DMS79 treated with DMSO at 0.1 percent for 48 hours (cell line): ENCODE measurements around the gene TMEM239.
"Not testable (repeated sequence)": the region's sequence is repeated elsewhere in the genome, so short reads cannot be mapped to it uniquely, and the experiment has no call there.

ENCODE experiments used
- DNase-seq: peaks from one replicate; lab custom pipeline; 2025; lab: John Stamatoyannopoulos, UW

Gene TMEM239

DNA sequence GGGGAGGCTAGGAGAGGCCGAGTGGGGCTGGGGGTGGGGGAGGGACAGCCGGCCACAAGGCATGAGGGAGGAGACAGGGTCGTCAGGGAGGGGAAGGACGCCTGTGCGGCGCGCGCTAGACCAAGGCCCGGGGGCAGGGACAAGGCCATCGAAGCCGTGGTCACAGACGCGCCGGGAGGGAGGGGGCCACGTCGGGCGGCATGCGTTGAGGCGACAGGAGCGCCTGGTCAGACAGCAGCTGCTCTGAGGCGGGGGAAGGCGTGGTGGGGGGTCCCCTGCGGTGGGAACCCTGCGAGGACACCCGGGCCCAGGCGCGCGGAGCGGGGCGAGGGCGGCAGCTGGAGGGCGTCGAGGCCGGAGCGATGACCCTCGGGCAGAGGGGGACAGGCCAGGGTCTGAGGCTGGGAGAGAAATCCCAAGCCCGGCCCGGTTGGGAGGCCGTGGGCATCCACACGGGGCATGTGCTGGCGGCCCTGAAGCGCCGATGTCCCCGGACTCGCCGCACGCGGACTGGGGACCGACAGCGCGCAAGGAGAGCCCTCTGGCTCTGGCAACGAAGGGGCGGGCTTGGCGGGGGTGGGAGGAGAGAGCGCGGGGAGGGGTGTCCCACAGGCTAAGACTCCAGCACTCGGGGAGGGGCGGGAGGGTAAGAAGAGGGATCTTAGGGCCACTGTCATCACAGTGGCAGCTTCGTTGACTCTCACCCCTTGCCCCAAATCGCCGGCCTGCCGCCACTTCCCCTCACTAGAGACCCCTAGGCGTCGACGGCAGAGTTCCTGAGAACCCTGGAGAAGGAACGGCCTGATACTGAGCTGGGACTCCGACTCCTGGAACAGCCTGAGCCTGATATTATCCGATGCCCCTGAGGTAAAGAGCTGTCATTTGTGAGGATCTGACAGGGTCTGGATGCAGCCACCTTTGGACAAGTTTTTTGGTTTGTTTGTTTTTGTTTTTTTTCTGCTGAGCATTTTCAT is 5.0 kb downstream of the TMEM239 start:
- no peak for DNase-seq

DNA sequence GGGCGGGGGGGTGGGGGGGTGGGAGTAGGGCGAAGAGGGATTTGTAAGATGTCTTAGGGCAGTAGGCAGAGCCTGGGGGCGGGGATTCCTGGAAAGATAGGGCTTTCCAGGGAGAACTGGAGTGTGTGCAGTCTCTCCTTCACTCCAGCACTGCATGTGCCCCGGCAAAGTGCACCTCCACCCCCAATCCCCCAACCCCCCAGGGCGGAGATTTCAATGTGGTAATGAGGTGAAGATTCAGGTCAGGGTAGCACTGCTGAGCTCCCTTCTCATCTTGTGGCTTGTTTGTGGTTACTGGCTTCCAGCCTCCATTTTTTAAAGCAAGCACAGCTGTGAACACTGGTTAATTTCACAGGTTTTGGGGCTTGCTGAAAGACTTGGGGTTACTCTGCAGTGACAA is 5.9 kb downstream of the TMEM239 start:
- DNase-seq, result no peak

DNA sequence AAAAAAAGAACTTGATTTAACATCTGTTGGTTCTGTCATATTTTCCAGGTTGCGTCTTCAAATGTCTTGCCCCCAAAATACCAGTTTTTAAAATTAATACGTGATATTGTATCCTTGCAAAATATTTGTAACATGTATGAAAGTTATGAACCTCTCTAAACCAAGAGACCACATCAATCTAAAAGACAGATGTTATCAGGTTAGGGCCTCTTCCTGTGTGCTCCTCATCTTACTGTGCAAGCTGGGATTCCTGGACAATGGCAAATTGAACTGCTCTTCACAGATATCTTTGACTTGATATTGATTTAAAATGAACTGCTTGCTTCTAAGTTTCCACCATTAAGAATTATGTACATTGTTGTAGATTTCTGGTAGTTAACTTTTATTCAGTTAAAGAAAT is 9.6 kb downstream of the TMEM239 start:
- DNase-seq, result no peak

DNA sequence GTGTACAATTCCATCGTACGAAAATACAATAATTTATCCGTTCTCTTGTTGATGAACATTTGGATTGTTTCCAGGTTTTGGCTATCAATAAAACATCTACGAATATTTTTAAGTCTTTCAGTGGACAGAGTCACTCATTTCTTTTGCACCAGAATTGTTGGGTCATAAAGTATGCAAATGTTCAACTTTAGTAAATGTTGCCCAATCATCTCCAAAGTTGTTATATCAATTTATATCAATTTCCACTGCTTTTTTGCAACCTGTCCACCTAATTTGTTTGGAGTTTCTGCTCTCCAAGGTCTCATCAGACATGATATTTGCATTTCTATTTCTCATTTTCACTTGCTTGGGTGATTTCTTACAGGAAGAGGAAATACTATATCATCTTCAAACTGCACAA is 10.5 kb downstream of the TMEM239 start:
- no peak for DNase-seq

DNA sequence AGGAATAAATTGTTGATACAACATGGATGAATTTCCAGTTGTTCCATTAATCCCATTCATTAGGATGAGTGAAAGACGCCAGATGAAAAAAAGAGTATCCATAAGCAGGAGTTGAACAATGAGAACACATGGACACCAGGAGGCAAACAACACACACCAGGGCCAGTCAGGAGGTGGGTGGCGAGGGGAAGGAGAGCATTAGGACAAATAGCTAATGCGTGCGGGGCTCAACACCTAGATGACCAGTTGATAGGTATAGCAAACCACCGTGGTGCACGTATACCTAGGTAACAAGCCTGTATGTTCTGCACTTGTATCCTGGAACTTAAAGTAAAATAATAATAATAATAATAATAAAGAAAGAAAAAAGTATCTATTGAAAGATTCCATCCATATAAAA is 13.2 kb downstream of the TMEM239 start:
- no peak for DNase-seq

DNA sequence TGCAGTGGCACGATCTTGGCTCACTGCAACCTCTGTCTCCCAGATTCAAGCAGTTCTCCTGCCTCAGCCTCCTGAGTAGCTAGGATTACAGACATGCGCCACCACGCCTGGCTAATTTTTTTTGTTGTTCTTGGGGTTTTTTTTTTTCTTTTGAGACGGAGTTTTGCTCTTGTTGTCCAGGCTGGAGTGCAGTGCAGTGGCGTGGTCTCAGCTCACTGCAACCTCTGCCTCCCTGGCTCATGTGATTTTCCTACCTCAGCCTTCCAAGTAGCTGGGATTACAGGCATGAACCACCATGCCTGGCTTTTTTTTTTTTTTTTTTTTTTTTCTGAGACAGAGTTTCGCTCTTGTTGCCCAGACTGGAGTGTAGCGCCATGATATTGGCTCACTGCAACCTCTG is 15.0 kb downstream of the TMEM239 start:
- not testable (repeated sequence) for DNase-seq

DNA sequence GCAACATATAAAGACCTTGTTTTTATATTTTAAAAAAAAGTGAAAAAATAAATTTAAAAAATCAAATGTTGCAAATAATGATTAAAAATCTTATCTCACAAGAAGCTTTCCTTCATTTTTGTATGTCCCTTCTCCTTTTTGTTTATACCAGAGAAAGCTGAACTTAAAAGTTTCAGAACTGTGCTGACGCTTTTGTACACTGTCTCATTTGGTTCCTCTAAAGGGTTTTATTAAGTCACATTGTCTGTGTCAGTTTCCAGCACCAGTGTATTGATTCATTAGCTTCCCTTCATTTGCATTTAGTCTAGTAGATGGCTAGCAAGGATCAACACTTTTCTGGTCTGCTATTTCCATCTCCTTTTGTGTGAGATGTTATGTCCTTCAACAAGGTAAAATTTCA is 17.6 kb downstream of the TMEM239 start:
- no peak for DNase-seq

DNA sequence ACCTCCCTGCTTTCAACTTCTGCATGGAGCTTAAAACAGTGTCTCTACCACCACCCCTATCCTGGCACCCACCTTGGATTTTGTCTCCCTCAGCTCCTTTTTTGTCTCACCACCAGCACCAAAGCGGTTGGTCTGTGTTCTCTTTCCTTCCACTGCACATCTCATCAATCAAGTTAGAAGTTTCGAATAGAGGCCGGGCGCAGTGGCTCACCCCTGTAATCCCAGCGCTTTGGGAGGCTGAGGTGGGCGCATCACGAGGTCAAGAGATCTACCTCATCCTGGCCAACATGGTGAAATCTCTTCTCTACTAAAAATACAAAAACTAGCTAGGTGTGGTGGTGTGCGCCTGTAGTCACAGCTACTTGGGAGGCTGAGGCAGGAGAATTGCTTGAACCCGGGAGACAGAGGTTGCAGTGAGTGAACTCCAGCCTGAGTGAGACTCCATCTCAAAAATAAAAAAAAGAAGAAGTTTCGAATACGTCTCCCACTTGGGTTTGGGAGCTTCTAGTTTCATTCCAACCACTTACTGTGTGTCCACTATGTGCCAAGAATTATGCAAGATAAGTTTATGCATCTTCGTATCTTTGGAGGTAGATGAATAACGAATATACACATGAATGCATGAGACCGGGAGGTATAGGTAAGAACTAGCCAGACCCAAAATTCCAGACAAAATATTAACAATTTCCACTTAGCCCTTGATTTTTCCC is 18.4 kb downstream of the TMEM239 start:
- no peak for DNase-seq

DNA sequence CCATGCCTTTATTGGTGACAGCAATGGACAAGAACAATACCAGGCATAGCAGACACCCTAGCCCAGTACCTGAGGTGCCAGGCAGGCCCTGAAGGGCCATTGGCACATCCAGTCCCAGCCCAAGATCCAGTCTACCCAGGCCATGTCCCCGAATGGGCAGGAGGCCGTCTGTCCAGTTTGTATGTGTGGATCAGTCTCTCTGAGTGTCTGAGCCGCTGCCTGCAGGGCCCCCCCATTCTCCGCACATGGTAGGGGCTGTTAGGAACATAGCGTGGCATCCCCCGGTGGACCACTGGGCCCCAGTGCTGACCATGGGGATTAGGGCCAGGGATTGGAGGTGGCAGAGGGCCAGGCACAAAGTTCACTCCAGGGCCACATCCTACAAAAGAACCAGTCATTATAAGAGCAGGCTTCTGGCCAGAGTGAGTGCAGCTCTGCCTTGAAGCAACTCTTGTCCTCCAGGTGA is 19.2 kb downstream of the TMEM239 start:
- DNase-seq, result no peak

DNA sequence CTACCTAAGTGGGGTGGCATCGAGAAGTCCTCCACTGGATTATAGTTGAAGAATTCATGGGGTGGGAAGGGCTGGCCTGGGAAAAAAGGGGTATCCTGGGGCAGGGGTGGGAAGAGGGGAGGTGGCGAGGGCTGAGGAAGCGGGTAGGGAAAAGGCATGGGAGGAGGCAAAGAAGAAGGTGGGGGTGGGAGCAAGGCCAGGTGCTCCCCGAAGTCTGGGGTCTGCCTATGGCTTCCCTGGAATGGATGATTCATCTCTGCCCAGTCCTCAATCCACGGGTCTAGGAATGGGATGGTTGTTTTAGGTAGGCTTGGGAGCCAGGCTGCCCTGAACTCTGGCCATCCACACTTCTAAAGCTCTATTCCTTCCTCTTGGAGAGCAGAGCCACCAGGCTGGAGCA is 19.9 kb downstream of the TMEM239 start:
- DNase-seq, result no peak

DNA sequence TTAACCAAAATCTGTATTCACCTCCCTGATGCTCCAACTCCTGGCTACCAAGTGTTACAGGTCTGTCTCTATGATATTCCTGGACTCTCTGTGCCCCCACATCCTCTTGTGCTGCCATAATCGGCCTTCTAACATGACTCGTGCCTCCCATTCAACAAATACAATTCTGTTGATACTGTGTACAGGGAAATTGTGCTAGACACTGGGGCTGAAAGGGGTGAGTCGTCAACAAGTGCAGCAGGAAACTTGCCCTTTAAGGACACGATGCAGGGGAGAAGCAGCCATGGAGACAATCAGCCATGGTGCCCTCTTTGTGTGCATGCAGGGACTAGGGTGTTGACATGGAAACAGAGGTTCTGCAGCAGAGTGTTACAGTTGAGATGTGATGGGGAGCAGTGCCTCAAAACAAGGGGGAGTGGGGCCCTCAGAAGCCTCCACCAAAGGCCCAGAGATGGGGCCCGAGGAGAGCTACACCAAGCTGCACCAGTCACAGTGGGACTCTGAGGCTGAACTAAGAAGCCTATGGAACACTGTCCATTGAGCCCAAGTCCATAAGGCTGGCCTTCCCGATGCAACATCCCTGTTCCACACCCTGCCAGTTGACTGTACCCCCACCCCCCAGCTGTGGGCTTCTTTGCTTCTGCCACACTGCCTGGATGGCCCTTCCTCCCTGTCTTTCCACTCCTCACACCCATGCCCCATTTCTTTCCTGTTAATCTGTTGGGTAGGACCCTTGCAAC is 21.2 kb downstream of the TMEM239 start:
- no peak for DNase-seq

DNA sequence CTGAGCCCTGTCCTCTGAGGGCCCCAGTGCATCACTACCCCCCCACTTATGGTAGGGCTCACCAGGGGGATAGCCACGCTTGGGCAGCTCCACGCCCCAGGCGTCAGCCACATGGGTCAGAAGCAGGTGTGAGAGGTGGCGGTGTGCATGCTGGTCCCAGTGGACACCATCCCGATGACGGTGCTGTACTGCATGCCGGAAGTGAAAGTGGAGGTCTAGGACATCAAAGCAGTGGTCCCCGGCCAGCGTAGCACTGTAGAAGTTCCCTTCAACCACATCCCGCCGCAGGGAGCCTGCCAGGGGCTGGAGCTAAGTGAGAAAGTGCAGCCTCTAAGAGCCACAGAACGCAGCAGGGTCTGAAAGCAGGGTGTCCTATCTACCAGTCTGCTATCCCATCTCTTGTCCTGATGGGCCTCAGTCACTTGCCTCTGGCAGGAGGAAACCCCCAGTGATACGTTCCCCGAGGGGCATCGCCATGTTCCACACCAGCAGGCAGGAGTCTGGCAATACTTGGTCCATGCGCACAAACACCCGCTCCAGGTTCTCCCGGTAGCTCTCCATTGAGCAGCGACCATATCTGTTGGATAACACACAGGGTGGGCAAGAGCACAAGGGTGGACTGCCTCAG is 22.1 kb downstream of the TMEM239 start:
- no peak for DNase-seq

DNA sequence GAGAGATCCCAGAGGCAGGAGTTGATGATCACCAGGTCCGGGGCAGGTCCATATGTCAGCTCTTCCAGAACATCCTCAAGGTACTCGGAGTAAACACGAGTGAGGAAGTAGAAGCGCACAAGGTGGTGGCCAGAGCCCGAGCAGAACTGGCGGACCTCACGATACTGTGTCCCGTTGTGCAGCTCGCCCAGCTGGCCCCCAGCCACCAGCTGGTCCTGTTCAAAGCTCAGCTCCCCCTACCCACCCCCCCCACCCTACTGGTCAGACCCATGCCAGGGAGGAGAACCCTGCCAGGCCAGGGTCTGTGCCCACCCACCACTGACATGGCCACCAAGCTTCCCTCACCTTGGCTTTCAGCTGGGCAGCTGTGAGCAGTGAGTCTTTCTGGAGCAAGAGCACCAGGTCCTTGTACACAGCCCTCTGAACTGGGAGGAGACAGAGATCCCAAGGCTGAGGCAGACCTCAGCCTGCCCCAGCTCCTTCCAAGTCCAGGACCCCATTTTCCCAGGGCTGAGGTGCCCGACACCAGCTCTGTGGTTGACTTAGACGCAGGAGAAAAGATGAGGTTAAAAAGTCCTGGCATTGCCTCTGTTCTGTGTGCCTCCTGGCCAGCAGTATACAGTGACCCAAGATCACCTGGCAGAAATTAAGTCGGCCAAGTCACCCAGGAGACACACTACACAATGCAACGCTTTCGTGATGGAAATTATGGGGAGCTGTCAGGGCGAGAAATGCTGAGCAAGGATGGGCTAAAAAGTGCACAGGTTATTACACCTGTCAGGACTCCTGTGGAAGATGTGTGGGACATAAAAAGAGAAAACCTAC is 22.9 kb downstream of the TMEM239 start:
- no peak for DNase-seq

DNA sequence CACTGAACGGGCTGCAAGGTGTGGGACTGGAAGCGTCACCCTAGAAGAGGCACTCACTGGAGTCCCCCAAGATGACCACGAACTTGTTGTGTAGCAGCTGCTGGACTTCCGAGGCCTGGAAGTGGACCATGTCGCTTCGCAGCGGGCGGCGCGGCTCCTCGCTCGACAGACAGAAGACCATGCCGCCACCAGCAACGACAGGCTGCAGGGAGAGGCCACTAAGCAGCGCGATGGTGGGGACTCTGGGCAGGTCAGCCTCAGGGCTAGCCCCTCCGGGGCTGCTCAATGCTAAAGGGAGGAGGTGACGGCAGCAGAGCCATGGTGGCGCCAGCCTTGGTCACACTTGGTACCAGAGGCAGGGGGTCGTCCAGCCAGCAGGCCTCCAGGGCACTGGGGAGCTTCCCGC is 23.6 kb downstream of the TMEM239 start:
- DNase-seq, result no peak

DNA sequence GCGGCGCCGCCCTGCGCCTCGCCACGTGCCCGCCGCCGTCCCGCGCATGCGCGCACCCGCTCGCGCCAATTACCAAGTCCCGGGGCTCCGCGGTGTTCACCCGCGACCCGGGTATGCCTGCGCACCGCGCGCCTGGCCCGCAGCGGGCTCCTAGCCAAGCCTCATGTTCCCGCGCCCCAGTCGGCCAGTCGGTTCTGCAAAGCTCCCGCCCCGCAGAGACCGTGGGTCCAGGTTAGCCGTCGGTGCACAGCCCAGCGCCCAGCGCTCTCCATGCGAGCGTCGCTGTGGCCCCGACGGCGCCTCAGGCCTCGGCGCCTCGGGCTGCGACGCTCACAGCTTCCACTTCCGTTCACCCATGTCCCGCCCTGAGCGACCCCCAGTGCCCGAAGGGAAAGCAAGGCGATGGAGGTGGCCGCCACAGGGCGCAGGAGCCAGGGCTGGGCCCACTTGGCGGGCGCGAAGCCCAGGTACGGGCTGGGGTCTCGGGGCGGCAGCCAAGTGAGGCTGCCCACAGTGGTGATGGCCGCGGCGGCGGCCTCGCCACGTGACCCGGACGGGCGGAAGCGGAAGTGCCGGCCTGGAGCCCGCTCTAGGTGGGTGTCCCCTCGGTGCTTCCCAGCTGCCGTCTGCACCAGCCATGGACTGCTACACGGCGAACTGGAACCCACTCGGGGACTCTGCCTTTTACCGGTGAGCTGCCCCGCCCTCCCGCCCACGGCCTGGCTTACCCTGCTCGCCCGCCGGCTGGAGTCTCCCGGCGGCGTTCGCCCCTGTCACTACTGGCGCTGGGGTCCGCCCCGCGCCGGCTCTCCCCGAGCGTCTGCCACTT is 24.2 kb downstream of the TMEM239 start, which contains the start of the genes PCED1A and VPS16:
TSS of gene PCED1A (minus strand) at position 518 of the 829 bp plus-strand sequence. CDS start 743 bp downstream, outside the sequence.
TSS of gene VPS16 (plus strand) at position 608 of the 829 bp plus-strand sequence. CDS start at position 638, 30 bp downstream.
- peak; percentile 52 for DNase-seq

DNA sequence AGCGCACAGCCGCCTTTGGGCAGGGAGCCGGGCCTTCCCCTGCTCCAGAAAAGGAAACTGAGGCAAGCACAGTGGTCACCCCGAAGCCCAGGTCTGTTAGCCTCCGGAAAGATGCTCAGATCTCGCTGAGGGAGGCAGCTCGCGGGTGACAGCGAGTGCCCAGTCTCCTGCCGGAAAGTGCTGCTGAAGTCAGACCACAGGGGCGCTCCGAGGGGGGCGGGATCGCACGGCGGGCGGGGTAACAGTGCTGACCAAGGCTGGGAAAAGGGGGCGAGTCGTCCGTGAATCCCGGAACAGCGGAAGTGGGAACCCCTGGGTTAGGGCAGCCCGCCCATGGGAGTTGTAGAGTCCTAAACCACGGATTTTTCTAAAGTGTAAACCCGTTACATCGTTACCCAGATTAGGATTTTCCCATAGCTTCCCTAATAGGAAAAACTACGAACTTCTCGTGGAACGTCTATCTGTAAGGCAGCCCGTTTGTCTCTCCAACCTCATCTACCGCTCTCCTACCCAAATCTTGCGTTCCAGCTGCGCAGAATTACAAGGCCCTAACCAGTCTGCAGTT is 24.9 kb downstream of the TMEM239 start:
- DNase-seq, result peak; percentile 10

DNA sequence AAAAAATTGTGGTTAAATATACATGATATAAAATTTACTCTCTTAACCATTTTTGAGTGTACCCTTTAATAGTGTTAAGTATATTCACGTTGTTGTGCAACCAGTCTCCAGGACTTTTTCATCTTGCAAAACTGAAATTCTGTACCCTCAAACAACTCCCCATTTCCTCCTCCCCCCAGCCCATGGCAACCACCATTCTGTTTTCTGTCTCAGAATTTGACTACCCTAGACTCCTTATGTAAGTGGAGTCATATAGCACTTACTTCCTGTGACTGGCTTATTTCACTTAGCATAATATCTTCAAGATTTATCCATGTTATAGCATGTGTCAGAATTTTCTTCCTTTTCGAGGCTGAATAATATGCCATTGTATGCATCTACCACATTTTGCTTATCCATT is 29.4 kb downstream of the TMEM239 start:
- no peak for DNase-seq

DNA sequence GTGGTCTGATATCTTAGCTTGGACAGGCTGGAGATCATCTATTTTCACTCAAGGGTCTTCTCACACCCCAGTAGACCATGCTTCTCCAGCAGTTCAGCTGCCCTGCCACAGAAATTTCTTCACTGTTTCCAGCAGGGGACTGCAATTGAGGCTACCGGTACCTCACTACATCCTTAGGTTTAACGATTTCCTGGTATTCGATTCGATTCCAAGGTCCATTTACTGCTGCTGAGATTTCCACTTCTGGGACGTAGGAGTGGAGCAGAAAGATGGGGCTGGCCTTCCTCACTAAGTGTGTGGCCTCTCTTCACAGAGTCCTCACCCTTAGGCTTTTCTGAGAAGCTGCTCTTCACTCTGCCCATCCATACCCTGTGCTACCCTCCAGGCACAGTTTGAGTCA is 30.5 kb downstream of the TMEM239 start:
- no peak for DNase-seq

DNA sequence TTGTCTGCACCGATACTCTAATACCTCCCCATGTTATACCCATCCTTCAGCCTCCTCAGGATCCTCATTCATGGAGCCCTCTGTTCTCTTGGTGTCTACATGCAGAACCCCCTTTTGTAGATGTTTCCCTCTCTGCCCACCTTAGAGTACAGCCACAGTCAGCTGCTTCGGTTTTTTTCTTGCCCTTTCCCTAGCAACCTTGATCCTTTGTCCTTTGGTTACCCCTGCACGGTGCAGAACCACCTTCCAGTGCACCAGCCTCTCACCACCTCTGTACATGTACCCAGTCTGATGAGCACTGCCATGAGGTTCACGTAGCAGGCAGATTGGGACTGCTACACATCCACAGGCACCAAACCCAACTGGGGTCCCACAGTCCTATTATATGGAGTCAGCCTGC is 31.6 kb downstream of the TMEM239 start:
- no peak for DNase-seq

DNA sequence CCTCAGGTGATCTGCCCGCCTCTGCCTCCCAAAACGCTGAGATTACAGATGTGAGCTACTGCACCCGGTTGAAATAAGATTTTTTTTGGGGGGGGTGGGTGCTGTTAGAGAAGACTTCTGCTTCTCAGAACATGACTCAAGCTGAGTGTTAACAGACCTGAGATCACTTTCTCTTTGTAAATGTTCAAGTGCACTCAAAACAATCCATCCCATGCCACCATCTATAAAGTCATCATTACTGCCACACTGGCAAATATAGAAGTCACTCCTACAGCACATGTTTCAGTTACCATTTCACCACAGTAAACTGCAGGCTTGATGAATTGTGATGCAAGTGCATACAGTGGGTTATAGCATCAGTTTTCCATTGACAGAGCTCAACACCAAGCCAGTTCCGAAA is 33.4 kb downstream of the TMEM239 start:
- no peak for DNase-seq
